H9 (cell line): Measurements from ENCODE around the gene RAB17. TPM values are rescaled to one million over a fixed set of nuclear protein-coding genes. Genes with fewer than 3 reads are reported as not detected.

ENCODE experiments used
- DNase-seq: peaks from one replicate; pipeline ENCODE4 v3.0.0-alpha.2; 2017
- H2AFZ ChIP-seq: one replicate; pipeline ENCODE4 v1.6.1; 2013; ENCODE audit warnings: mild to moderate bottlenecking, low read length, control low read depth, moderate library complexity
- H2AK5ac ChIP-seq: 2 replicates; pipeline ENCODE4 v1.6.1; 2013; ENCODE audit warnings: low read length, control low read depth, mixed read lengths; ENCODE audit not compliant: insufficient read length
- H2BK120ac ChIP-seq: one replicate; pipeline ENCODE4 v1.6.1; 2013; ENCODE audit warnings: low read depth, mild to moderate bottlenecking, low read length, control low read depth, inconsistent platforms; ENCODE audit not compliant: poor library complexity, severe bottlenecking
- H2BK12ac ChIP-seq: 2 replicates; pipeline ENCODE4 v1.6.1; 2013; ENCODE audit warnings: low read length, control low read depth, mixed read lengths, low read depth; ENCODE audit not compliant: insufficient read length
- H2BK15ac ChIP-seq: 2 replicates; pipeline ENCODE4 v1.6.1; 2013; ENCODE audit warnings: low read depth, low read length, control low read depth
- H2BK20ac ChIP-seq: one replicate; pipeline ENCODE4 v1.6.1; 2013; ENCODE audit warnings: low read depth, mild to moderate bottlenecking, low read length, control low read depth, inconsistent platforms; ENCODE audit not compliant: poor library complexity, severe bottlenecking
- H2BK5ac ChIP-seq: 2 replicates; pipeline ENCODE4 v1.6.1; 2013; ENCODE audit warnings: low read length, control low read depth, mixed read lengths; ENCODE audit not compliant: insufficient read length
- H3K14ac ChIP-seq: 2 replicates; pipeline ENCODE4 v1.6.1; 2013; ENCODE audit warnings: low read length, control low read depth; ENCODE audit not compliant: insufficient read depth
- H3K18ac ChIP-seq: 2 replicates; pipeline ENCODE4 v1.6.1; 2013; ENCODE audit warnings: low read depth, mild to moderate bottlenecking, mixed read lengths, low read length, control low read depth; ENCODE audit not compliant: insufficient read length
- H3K23ac ChIP-seq: 2 replicates; pipeline ENCODE4 v1.6.1; 2013; ENCODE audit warnings: low read length, control low read depth, mixed read lengths, low read depth; ENCODE audit not compliant: insufficient read length
- H3K23me2 ChIP-seq: 2 replicates; pipeline ENCODE4 v1.6.1; 2013; ENCODE audit warnings: low read depth, mild to moderate bottlenecking, mixed read lengths, low read length, control low read depth; ENCODE audit not compliant: insufficient read length, poor library complexity, severe bottlenecking
- H3K27ac ChIP-seq: 2 replicates; pipeline ENCODE4 v1.5.1; 2013; ENCODE audit warnings: low read length, control low read depth, mixed read lengths, low read depth; ENCODE audit not compliant: insufficient read length
- H3K27me3 ChIP-seq: 2 replicates; pipeline ENCODE4 v1.6.1; 2013; ENCODE audit warnings: low read length, control low read depth, inconsistent platforms; ENCODE audit not compliant: insufficient read depth
- H3K4ac ChIP-seq: 2 replicates; pipeline ENCODE4 v1.6.1; 2013; ENCODE audit warnings: low read depth, mild to moderate bottlenecking, control low read depth, inconsistent platforms, low read length, moderate library complexity
- H3K4me1 ChIP-seq: 2 replicates; pipeline ENCODE4 v1.6.1; 2013; ENCODE audit warnings: low read length, control low read depth, inconsistent platforms; ENCODE audit not compliant: insufficient read depth
- H3K4me2 ChIP-seq: 2 replicates; pipeline ENCODE4 v1.6.1; 2013; ENCODE audit warnings: low read length, control low read depth, mixed read lengths; ENCODE audit not compliant: insufficient read length, insufficient read depth
- H3K56ac ChIP-seq: 2 replicates; pipeline ENCODE4 v1.6.1; 2013; ENCODE audit warnings: low read depth, mild to moderate bottlenecking, mixed read lengths, low read length, control low read depth; ENCODE audit not compliant: insufficient read length
- H3K79me1 ChIP-seq: 2 replicates; pipeline ENCODE4 v1.6.1; 2013; ENCODE audit warnings: low read depth, mild to moderate bottlenecking, moderate library complexity, low read length, control low read depth, inconsistent platforms; ENCODE audit not compliant: insufficient read depth, poor library complexity, severe bottlenecking
- H3K79me2 ChIP-seq: 2 replicates; pipeline ENCODE4 v1.6.1; 2013; ENCODE audit warnings: low read length, control low read depth, inconsistent platforms; ENCODE audit not compliant: insufficient read depth
- H3K9ac ChIP-seq: 2 replicates; pipeline ENCODE4 v1.6.1; 2013; ENCODE audit warnings: low read length, control low read depth, mixed read lengths; ENCODE audit not compliant: insufficient read length; ENCODE audit errors: extremely low read depth
- H3K9me3 ChIP-seq: one replicate; pipeline ENCODE4 v1.6.1; 2013; ENCODE audit warnings: low read depth, low read length, inconsistent platforms; ENCODE audit not compliant: control insufficient read depth
- H3T11ph ChIP-seq: one replicate; pipeline ENCODE4 v1.6.1; 2013; ENCODE audit warnings: mild to moderate bottlenecking, low read length, control low read depth, inconsistent platforms
- H4K20me1 ChIP-seq: one replicate; pipeline ENCODE4 v1.6.1; 2013; ENCODE audit not compliant: control insufficient read depth, insufficient read length, insufficient read depth
- H4K5ac ChIP-seq: 2 replicates; pipeline ENCODE4 v1.6.1; 2013; ENCODE audit warnings: low read depth, mild to moderate bottlenecking, mixed read lengths, low read length, control low read depth; ENCODE audit not compliant: insufficient read length
- H4K8ac ChIP-seq: replicated peaks from 2 replicates; pipeline ENCODE4 v1.6.1; 2013; ENCODE audit warnings: low read length, control low read depth, mixed read lengths, low read depth; ENCODE audit not compliant: insufficient read length
- H4K91ac ChIP-seq: 2 replicates; pipeline ENCODE4 v1.6.1; 2013; ENCODE audit warnings: low read depth, mild to moderate bottlenecking, moderate library complexity, mixed read lengths, low read length, control low read depth; ENCODE audit not compliant: insufficient read length
- H3K27ac Mint-ChIP-seq, 3 experiments: 2 replicates in 2 of 3; 3 replicates in 1 of 3; pipeline ENCODE4 v1.8.0; 2020 to 2021; ENCODE audit warnings: mixed read lengths in 3 of 3, mild to moderate bottlenecking in 1 of 3, moderate library complexity in 1 of 3
- H3K27me3 Mint-ChIP-seq: 2 replicates; pipeline ENCODE4 v1.8.0; 2021; ENCODE audit warnings: low read depth, mild to moderate bottlenecking, moderate library complexity, mixed read lengths
- H3K36me3 Mint-ChIP-seq, 3 experiments: 2 replicates in 2 of 3; 3 replicates in 1 of 3; pipeline ENCODE4 v1.8.0; 2020 to 2021; ENCODE audit warnings: low read depth in 3 of 3, mixed read lengths in 3 of 3; ENCODE audit not compliant: insufficient read depth in 1 of 3
- H3K4me1 Mint-ChIP-seq, 2 experiments: 2 replicates each; pipeline ENCODE4 v1.8.0; 2020; ENCODE audit warnings: mixed read lengths in 2 of 2
- H3K4me3 Mint-ChIP-seq, 2 experiments: 2 replicates in 1 of 2; 3 replicates in 1 of 2; pipeline ENCODE4 v1.8.0; 2020 to 2021; ENCODE audit warnings: mild to moderate bottlenecking in 2 of 2, mixed read lengths in 2 of 2, moderate library complexity in 1 of 2
- H3K9me3 Mint-ChIP-seq, 2 experiments: 2 replicates in 1 of 2; 3 replicates in 1 of 2; pipeline ENCODE4 v1.8.0; 2020; ENCODE audit warnings: mild to moderate bottlenecking in 2 of 2, mixed read lengths in 2 of 2, moderate library complexity in 1 of 2
- CTCF ChIP-seq: fragments of 200-600 bp; sonication (generic); conservative IDR thresholded peaks from 3 replicates; pipeline ENCODE4 v1.8.0; 2021; ENCODE audit warnings: antibody characterized with exemption, mild to moderate bottlenecking
- WGBS: extraction: QIAGEN DNeasy Blood & Tissue Kit; methylation state at CpG from one replicate; pipeline ENCODE4 v1.1.7; 2013; ENCODE audit warnings: missing lambda C conversion rate, low lambda C conversion rate, mixed read lengths; ENCODE audit not compliant: insufficient read length; ENCODE audit errors: extremely low coverage; 5-methylcytosine and 5-hydroxymethylcytosine counted together
- total RNA-seq: library from RNA; stranded (reverse); gene quantifications from 2 replicates; pipeline ENCODE4 v1.2.1, GENCODE V29; 2021

The RAB17 gene
- total RNA-seq, 1 experiment from 2014 or later = 31.9 TPM

GRCh38 chr2:237533668-237534161 lies 56.8 kb downstream of the RAB17 start:
- H3K4me2 ChIP-seq = no peak overlapping the region
- no CpG with 5 or more reads among the region's 7 CpGs for WGBS
- no peak overlapping the region for H3K27ac ChIP-seq
- no peaks in the 10 kb centered on the region for H3K9me3 ChIP-seq
- H2AFZ ChIP-seq = no peak overlapping the region
- no peak overlapping the region for H3T11ph ChIP-seq
- H2BK20ac ChIP-seq = no peak overlapping the region
- no peak overlapping the region for H2AK5ac ChIP-seq
- Mint-ChIP-seq H3K27me3 (peaks cover 24% of the 10 kb centered on the region), H3K4me3 (no peak overlapping the region; a peak in 1 of 5 replicates), H3K9me3 (no peaks in the 10 kb centered on the region; a peak in 1 of 5 replicates), H3K4me1 (peaks cover 9 to 16% of the 10 kb centered on the region in 2 experiments), H3K36me3 (no peaks in the 10 kb centered on the region), H3K27ac (no peak overlapping the region)
- TF ChIP-seq CTCF = no peak
- no peak overlapping the region for H4K8ac ChIP-seq
- H3K9ac ChIP-seq = no peak overlapping the region
- peaks cover 2% of the 10 kb centered on the region for H3K23me2 ChIP-seq
- H4K5ac ChIP-seq = no peak overlapping the region
- H3K79me1 ChIP-seq = no peaks in the 10 kb centered on the region
- no peak overlapping the region for H3K18ac ChIP-seq
- no peaks in the 10 kb centered on the region for H3K79me2 ChIP-seq
- H3K4me1 ChIP-seq = no peaks in the 10 kb centered on the region
- DNase-seq = no peak
- no peak overlapping the region for H3K14ac ChIP-seq
- H2BK5ac ChIP-seq = no peak overlapping the region
- no peak overlapping the region for H3K4ac ChIP-seq
- no peak overlapping the region for H2BK120ac ChIP-seq
- H3K56ac ChIP-seq = no peak overlapping the region
- no peak overlapping the region for H4K91ac ChIP-seq
- H3K27me3 ChIP-seq = no peaks in the 10 kb centered on the region
- no peak overlapping the region for H3K23ac ChIP-seq
- H4K20me1 ChIP-seq = no peaks in the 10 kb centered on the region
- no peak overlapping the region for H2BK15ac ChIP-seq
- no peak overlapping the region for H2BK12ac ChIP-seq
